HEK293 (cell line): ENCODE results near the gene LPAR2.

Source experiments
- CTCF ChIA-PET: fragments of 350-600 bp; formaldehyde crosslinking; extraction: SDS; loops from one replicate; lab custom pipeline; 2021; ENCODE audit warnings: antibody characterized with exemption; lab: Yijun Ruan, JAX
- POLR2A ChIA-PET: fragments of 300-600 bp; formaldehyde crosslinking; extraction: SDS; loops from one replicate; lab custom pipeline; 2020; ENCODE audit warnings: antibody characterized with exemption, inconsistent platforms; lab: Yijun Ruan, JAX
- H3K27ac ChIP-seq: fragments of 200-500 bp; sonication (Bioruptor generic); 2 replicates; pipeline ENCODE4 v1.5.1; 2014; ENCODE audit warnings: low read depth, low read length, control low read depth, inconsistent platforms; ENCODE audit errors: extremely low read depth
- H3K36me3 ChIP-seq, 2 experiments: fragments of 200-500 bp in 1 of 2; sonication (Bioruptor generic) in 1 of 2; 1 replicate in 1 of 2; 2 replicates in 1 of 2; pipeline ENCODE4 v1.5.1; 2014 to 2017; ENCODE audit warnings: inconsistent platforms in 2 of 2, low read length in 2 of 2; ENCODE audit not compliant: control insufficient read depth in 2 of 2, insufficient read depth in 1 of 2
- H3K4me1 ChIP-seq: fragments of 200-500 bp; sonication (Bioruptor generic); 2 replicates; pipeline ENCODE4 v1.5.1; 2014; ENCODE audit warnings: mild to moderate bottlenecking, low read length, inconsistent platforms; ENCODE audit not compliant: control insufficient read depth, insufficient read depth
- H3K4me3 ChIP-seq: 2 replicates; pipeline ENCODE4 v1.5.1; 2011; ENCODE audit warnings: low read depth, mild to moderate bottlenecking, control low read depth, low read length, moderate library complexity
- H3K9me3 ChIP-seq: fragments of 200-500 bp; sonication (Bioruptor generic); 2 replicates; pipeline ENCODE4 v1.5.1; 2014; ENCODE audit warnings: low read depth, low read length, inconsistent platforms; ENCODE audit not compliant: control insufficient read depth, insufficient read depth
- KLF10 ChIP-seq: fragments of 450-650 bp; IDR thresholded peaks from 2 replicates; pipeline ENCODE4 v1.5.1; 2018; ENCODE audit warnings: missing biosample characterization, mild to moderate bottlenecking, missing genetic modification characterization
- SALL2 ChIP-seq: fragments of 450-650 bp; formaldehyde crosslinking; IDR thresholded peaks from 2 replicates; pipeline ENCODE4 v1.5.0; 2017; ENCODE audit warnings: missing biosample characterization, mild to moderate bottlenecking, missing genetic modification characterization, borderline replicate concordance
- SP3 ChIP-seq: fragments of 450-650 bp; formaldehyde crosslinking; IDR thresholded peaks from 2 replicates; pipeline ENCODE4 v1.5.1; 2016; ENCODE audit warnings: missing biosample characterization, missing genetic modification characterization
- ZBTB21 ChIP-seq: fragments of 450-650 bp; formaldehyde crosslinking; IDR thresholded peaks from 2 replicates; pipeline ENCODE4 v1.5.1; 2017; ENCODE audit warnings: missing biosample characterization, missing genetic modification characterization
- ZBTB49 ChIP-seq: fragments of 450-650 bp; formaldehyde crosslinking; IDR thresholded peaks from 2 replicates; pipeline ENCODE4 v1.5.1; 2016; ENCODE audit warnings: missing biosample characterization, missing genetic modification characterization, low read depth
- ZBTB8A ChIP-seq: fragments of 450-650 bp; formaldehyde crosslinking; IDR thresholded peaks from 2 replicates; pipeline ENCODE4 v1.5.1; 2016; ENCODE audit warnings: missing biosample characterization, missing genetic modification characterization
- ZIC2 ChIP-seq: fragments of 450-650 bp; formaldehyde crosslinking; IDR thresholded peaks from 2 replicates; pipeline ENCODE4 v1.5.1; 2016; ENCODE audit warnings: missing biosample characterization, missing genetic modification characterization
- ZNF132 ChIP-seq: fragments of 450-650 bp; formaldehyde crosslinking; IDR thresholded peaks from 2 replicates; pipeline ENCODE4 v1.5.1; 2017; ENCODE audit warnings: missing biosample characterization, missing genetic modification characterization, borderline replicate concordance
- ZNF169 ChIP-seq: fragments of 450-650 bp; formaldehyde crosslinking; IDR thresholded peaks from 2 replicates; pipeline ENCODE4 v1.5.1; 2016; ENCODE audit warnings: missing biosample characterization, missing genetic modification characterization
- ZNF2 ChIP-seq: fragments of 450-650 bp; formaldehyde crosslinking; IDR thresholded peaks from 2 replicates; pipeline ENCODE4 v1.5.1; 2016; ENCODE audit warnings: missing biosample characterization, missing genetic modification characterization
- ZNF214 ChIP-seq: fragments of 450-650 bp; formaldehyde crosslinking; IDR thresholded peaks from 2 replicates; pipeline ENCODE4 v1.5.1; 2017; ENCODE audit warnings: missing biosample characterization, mild to moderate bottlenecking, missing genetic modification characterization, borderline replicate concordance
- ZNF26 ChIP-seq: fragments of 450-650 bp; formaldehyde crosslinking; IDR thresholded peaks from 2 replicates; pipeline ENCODE4 v1.5.1; 2016; ENCODE audit warnings: missing biosample characterization, missing genetic modification characterization
- ZNF274 ChIP-seq, 2 experiments: fragments of 200-500 bp in 1 of 2; fragments of 450-650 bp in 1 of 2; sonication (Bioruptor generic) in 1 of 2; formaldehyde crosslinking in 1 of 2; IDR thresholded peaks; 2 replicates each; pipeline versions ENCODE4 v1.5.1 to v1.6.1; 2014 to 2016; ENCODE audit warnings: borderline replicate concordance in 1 of 2, inconsistent platforms in 1 of 2, low read length in 1 of 2, missing biosample characterization in 1 of 2, missing genetic modification characterization in 1 of 2
- ZNF324 ChIP-seq: fragments of 450-650 bp; formaldehyde crosslinking; IDR thresholded peaks from 2 replicates; pipeline ENCODE4 v1.5.1; 2016; ENCODE audit warnings: missing biosample characterization, missing genetic modification characterization
- ZNF354C ChIP-seq: fragments of 450-650 bp; formaldehyde crosslinking; IDR thresholded peaks from 2 replicates; pipeline ENCODE4 v1.5.1; 2016; ENCODE audit warnings: missing biosample characterization, missing genetic modification characterization, low read depth, borderline replicate concordance
- ZNF366 ChIP-seq: fragments of 450-650 bp; formaldehyde crosslinking; conservative IDR thresholded peaks from 2 replicates; pipeline ENCODE4 v1.5.1; 2016; ENCODE audit warnings: missing biosample characterization, missing genetic modification characterization
- ZNF394 ChIP-seq: fragments of 450-650 bp; formaldehyde crosslinking; IDR thresholded peaks from 2 replicates; pipeline ENCODE4 v1.5.1; 2016; ENCODE audit warnings: missing biosample characterization, missing genetic modification characterization, mild to moderate bottlenecking, moderate library complexity, borderline replicate concordance
- ZNF48 ChIP-seq: fragments of 450-650 bp; formaldehyde crosslinking; IDR thresholded peaks from 2 replicates; pipeline ENCODE4 v1.5.1; 2016; ENCODE audit warnings: missing biosample characterization, missing genetic modification characterization
- ZNF488 ChIP-seq: fragments of 450-650 bp; formaldehyde crosslinking; IDR thresholded peaks from 2 replicates; pipeline ENCODE4 v1.5.1; 2016; ENCODE audit warnings: missing biosample characterization, missing genetic modification characterization
- ZNF514 ChIP-seq: fragments of 450-650 bp; formaldehyde crosslinking; IDR thresholded peaks from 2 replicates; pipeline ENCODE4 v1.5.1; 2016; ENCODE audit warnings: missing biosample characterization, missing genetic modification characterization
- ZNF530 ChIP-seq: fragments of 450-650 bp; formaldehyde crosslinking; IDR thresholded peaks from 2 replicates; pipeline ENCODE4 v1.5.1; 2016; ENCODE audit warnings: low read depth, missing biosample characterization, missing genetic modification characterization
- ZNF555 ChIP-seq: fragments of 450-650 bp; formaldehyde crosslinking; conservative IDR thresholded peaks from 2 replicates; pipeline ENCODE4 v1.5.1; 2017; ENCODE audit warnings: missing biosample characterization, mild to moderate bottlenecking, missing genetic modification characterization, inconsistent platforms
- ZNF560 ChIP-seq: fragments of 450-650 bp; formaldehyde crosslinking; IDR thresholded peaks from 2 replicates; pipeline ENCODE4 v1.5.1; 2017; ENCODE audit warnings: missing biosample characterization, missing genetic modification characterization, borderline replicate concordance
- ZNF580 ChIP-seq: fragments of 450-650 bp; formaldehyde crosslinking; IDR thresholded peaks from 2 replicates; pipeline ENCODE4 v1.5.1; 2016; ENCODE audit warnings: missing biosample characterization, missing genetic modification characterization
- ZNF629 ChIP-seq: fragments of 450-650 bp; formaldehyde crosslinking; IDR thresholded peaks from 2 replicates; pipeline ENCODE4 v1.5.1; 2017; ENCODE audit warnings: missing biosample characterization, missing genetic modification characterization
- ZNF707 ChIP-seq: fragments of 450-650 bp; formaldehyde crosslinking; IDR thresholded peaks from 2 replicates; pipeline ENCODE4 v1.5.1; 2016; ENCODE audit warnings: missing biosample characterization, missing genetic modification characterization
- ZNF792 ChIP-seq: fragments of 450-650 bp; formaldehyde crosslinking; IDR thresholded peaks from 2 replicates; pipeline ENCODE4 v1.5.1; 2016; ENCODE audit warnings: missing biosample characterization, missing genetic modification characterization
- ZNF837 ChIP-seq: fragments of 450-650 bp; formaldehyde crosslinking; IDR thresholded peaks from 2 replicates; pipeline ENCODE4 v1.5.1; 2016; ENCODE audit warnings: missing biosample characterization, missing genetic modification characterization
- ZSCAN18 ChIP-seq: fragments of 450-650 bp; formaldehyde crosslinking; IDR thresholded peaks from 2 replicates; pipeline ENCODE4 v1.5.1; 2016; ENCODE audit warnings: missing biosample characterization, missing genetic modification characterization
- ZXDB ChIP-seq: fragments of 450-650 bp; formaldehyde crosslinking; IDR thresholded peaks from 2 replicates; pipeline ENCODE4 v1.5.1; 2016; ENCODE audit warnings: missing biosample characterization, missing genetic modification characterization

The LPAR2 gene

GRCh38 chr19:19582471-19582870, 45.5 kb downstream of the LPAR2 start:
- Histone ChIP-seq H3K27ac (no peak overlapping the region), H3K4me1 (0 out of 2 replicates have a peak, but pooled peaks cover 3% of the 10 kb centered on the region), H3K9me3 (no peaks in the 10 kb centered on the region), H3K4me3 (no peak overlapping the region), H3K36me3 (no peaks in the 10 kb centered on the region)
- no peak for TF ChIP-seq ZNF324 (tag by site-specific recombination)
- TF ChIP-seq ZNF530 (tag by site-specific recombination), result no peak
- no peak for TF ChIP-seq ZNF629 (tag by site-specific recombination)
- TF ChIP-seq ZNF555 (tag by site-specific recombination), result no peak
- no peak for TF ChIP-seq ZSCAN18 (tag by site-specific recombination)
- TF ChIP-seq SALL2 (tag by site-specific recombination), result no peak
- no peak for TF ChIP-seq ZNF560 (tag by site-specific recombination)
- TF ChIP-seq ZNF169 (tag by site-specific recombination), result no peak
- TF ChIP-seq ZBTB21 (tag by site-specific recombination), result no peak
- no peak for TF ChIP-seq ZXDB
- no peak for TF ChIP-seq ZNF214 (tag by site-specific recombination)
- TF ChIP-seq ZNF514 (tag by site-specific recombination), result no peak
- ChIA-PET CTCF (interaction anchor here (0.9 to 1.5 kb wide), 2 partner anchors 22 to 28 kb away, joined by 3 to 7 read pairs; no protein-coding TSS in a partner anchor), POLR2A (no interaction called here)

GRCh38 chr19:19581391-19581790, 46.6 kb downstream of the LPAR2 start:
- CTCF ChIA-PET, result no interaction called here
- Histone ChIP-seq H3K9me3 (no peaks in the 10 kb centered on the region), H3K27ac (no peak overlapping the region), H3K4me1 (0 out of 2 replicates have a peak, but pooled peaks cover 2% of the 10 kb centered on the region), H3K36me3 (no peaks in the 10 kb centered on the region), H3K4me3 (no peak overlapping the region)
- no peak for TF ChIP-seq ZNF274 (IDR thresholded peaks at IDR 0.05; ENCODE audit: low read length)
- no peak for TF ChIP-seq ZNF274 (tag by site-specific recombination; IDR thresholded peaks at IDR 0.05; ENCODE audit: borderline replicate concordance)
- no peak for TF ChIP-seq SP3 (tag by site-specific recombination)
- TF ChIP-seq ZNF488 (tag by site-specific recombination), result no peak
- no peak for TF ChIP-seq ZNF394
- TF ChIP-seq ZNF354C (tag by site-specific recombination), result no peak
- TF ChIP-seq ZNF48 (tag by site-specific recombination), result no peak
- TF ChIP-seq ZBTB8A (tag by site-specific recombination), result no peak
- no peak for TF ChIP-seq ZNF2 (tag by site-specific recombination)
- TF ChIP-seq ZNF132 (tag by site-specific recombination), result no peak
- no peak for TF ChIP-seq ZNF26 (tag by site-specific recombination)
- no peak for TF ChIP-seq ZNF169 (tag by site-specific recombination)
- TF ChIP-seq ZIC2 (tag by site-specific recombination), result no peak
- no peak for TF ChIP-seq KLF10
- TF ChIP-seq ZNF707 (tag by site-specific recombination), result no peak
- no peak for TF ChIP-seq ZNF580 (tag by site-specific recombination)
- no peak for TF ChIP-seq ZBTB49 (tag by site-specific recombination)
- TF ChIP-seq ZNF366 (tag by site-specific recombination), result no peak
- no peak for TF ChIP-seq ZNF792 (tag by site-specific recombination)
- TF ChIP-seq ZNF629 (tag by site-specific recombination), result no peak
- no peak for TF ChIP-seq ZNF837 (tag by site-specific recombination)
- POLR2A ChIA-PET, result no interaction called here
